ENCODE measurements around the gene PRELID3B.

PRELID3B gene

GRCh38 chr20:59042151-59042795, at the start of gene PRELID3B:
Gene PRELID3B (minus strand): TSS chr20:59042786. CDS start chr20:59042730, 56 bp downstream.
- no peak for TF ChIP-seq CTCF (IDR thresholded peaks at IDR 0.05; ENCODE audit: insufficient read depth, missing control alignments)
- no peak for DNase-seq (ENCODE audit: insufficient read length, low spot score)
- no peak for FAIRE-seq

- DNase-seq (ENCODE audit: insufficient read length, low spot score) (peak; percentile 26), FAIRE-seq (no peak)
- peak; percentile 85 for TF ChIP-seq CTCF (IDR thresholded peaks at IDR 0.05; ENCODE audit: insufficient read depth, missing control alignments)
Measured at GRCh38 chr20:59087829-59088433, 45.3 kb upstream of the PRELID3B start.

DNA sequence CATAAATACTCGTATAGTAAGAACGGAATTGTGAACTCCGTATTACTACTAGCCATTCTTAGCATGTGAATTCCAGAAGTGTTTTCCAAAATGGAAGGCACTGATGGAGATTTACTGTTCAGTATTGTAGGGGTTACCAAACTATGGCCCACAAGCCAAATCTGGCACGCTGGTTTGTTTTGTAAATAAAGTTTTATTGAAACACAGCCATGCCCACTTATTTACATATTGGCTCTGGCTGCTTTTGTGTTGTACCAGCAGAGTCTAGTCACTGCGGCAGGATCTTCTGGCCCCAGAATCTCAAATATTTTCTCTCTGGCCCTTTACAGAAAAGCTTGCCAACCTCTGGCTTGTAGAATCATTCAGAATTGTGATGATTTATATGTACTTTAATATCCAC, 44.3 kb upstream of the PRELID3B start:
- DNase-seq (ENCODE audit: insufficient read length, low spot score) = no peak
- no peak for FAIRE-seq
- TF ChIP-seq CTCF (IDR thresholded peaks at IDR 0.05; ENCODE audit: insufficient read depth, missing control alignments) = no peak

GRCh38 chr20:59084041-59084850, 41.7 kb upstream of the PRELID3B start:
- no peak for TF ChIP-seq CTCF (IDR thresholded peaks at IDR 0.05; ENCODE audit: insufficient read depth, missing control alignments)
- FAIRE-seq (no peak), DNase-seq (ENCODE audit: insufficient read length, low spot score) (no peak)

DNA sequence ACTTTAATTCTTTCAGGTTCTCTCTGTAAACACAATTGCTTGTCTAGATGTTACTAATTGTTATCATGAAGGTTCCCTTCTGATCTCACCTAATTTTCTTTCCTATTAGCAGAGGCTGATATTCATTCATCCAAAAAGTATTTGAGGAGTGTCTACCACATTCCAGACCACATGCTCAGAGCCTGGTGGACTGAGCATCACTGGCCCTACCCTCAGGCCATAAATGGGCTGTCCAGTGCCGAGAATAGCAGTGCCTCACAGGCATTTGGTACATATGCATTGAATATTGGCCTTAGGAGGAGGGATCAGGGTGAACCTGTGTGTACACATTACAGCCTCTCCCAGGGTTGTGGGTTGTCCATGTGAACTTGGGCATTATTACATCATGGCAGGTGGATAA, 40.4 kb upstream of the PRELID3B start:
- no peak for FAIRE-seq
- TF ChIP-seq CTCF (IDR thresholded peaks at IDR 0.05; ENCODE audit: insufficient read depth, missing control alignments) = no peak
- no peak for DNase-seq (ENCODE audit: insufficient read length, low spot score)

- TF ChIP-seq CTCF (IDR thresholded peaks at IDR 0.05; ENCODE audit: insufficient read depth, missing control alignments) = peak; percentile 36
- DNase-seq (ENCODE audit: insufficient read length, low spot score) (no peak), FAIRE-seq (peak; percentile 48)
Measured at GRCh38 chr20:59082077-59082740, 39.6 kb upstream of the PRELID3B start.

All from D721Med (cell line).